HTERT RPE-1 (cell line): Measurements from ENCODE around the gene FOXL2.
"Not testable (repeated sequence)": the region's sequence is repeated elsewhere in the genome, so short reads cannot be mapped to it uniquely, and the experiment has no call there.

Experiments used
- in situ Hi-C: fragments of 300-500 bp; cut with MboI; formaldehyde crosslinking; loops from 4 replicates; pipeline ENCODE4 v1.14.3; 2020; ENCODE audit warnings: low sequenced_read_pairs

FOXL2 gene

DNA sequence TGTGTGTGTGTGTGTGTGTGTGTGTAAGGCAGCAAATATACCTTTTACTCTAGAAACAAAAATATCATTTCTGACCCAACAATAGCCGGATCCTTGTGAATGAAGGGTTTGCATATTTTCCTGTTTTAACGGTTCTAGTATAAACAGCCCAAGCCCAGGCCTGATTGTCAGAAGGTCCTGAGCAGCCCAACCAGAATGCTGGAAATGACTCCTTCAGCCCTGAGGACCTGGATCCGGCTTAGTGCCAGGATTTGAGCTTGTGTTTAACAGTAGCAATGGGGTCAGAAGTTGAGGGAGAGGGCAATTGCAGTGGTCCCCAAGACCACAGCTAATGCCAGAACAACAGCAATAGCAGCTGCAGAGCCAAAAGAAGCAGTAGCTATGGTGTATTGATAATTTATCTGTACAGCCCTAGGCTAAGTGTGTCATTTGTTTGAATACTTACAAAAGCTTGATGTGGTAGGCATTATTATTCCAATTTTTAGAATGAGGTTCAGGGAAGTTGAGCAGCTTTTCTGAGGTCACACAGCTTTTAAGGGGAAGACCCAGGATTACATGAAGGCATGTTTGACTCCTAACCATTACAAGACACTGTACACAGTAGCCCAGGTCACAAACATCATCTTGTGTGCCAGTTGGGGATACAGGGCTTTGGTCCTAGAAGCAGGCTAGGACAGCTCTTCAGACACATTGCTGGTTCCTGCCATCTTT is 12.8 kb downstream of the FOXL2 start:
- in situ Hi-C loops: no loop called here

DNA sequence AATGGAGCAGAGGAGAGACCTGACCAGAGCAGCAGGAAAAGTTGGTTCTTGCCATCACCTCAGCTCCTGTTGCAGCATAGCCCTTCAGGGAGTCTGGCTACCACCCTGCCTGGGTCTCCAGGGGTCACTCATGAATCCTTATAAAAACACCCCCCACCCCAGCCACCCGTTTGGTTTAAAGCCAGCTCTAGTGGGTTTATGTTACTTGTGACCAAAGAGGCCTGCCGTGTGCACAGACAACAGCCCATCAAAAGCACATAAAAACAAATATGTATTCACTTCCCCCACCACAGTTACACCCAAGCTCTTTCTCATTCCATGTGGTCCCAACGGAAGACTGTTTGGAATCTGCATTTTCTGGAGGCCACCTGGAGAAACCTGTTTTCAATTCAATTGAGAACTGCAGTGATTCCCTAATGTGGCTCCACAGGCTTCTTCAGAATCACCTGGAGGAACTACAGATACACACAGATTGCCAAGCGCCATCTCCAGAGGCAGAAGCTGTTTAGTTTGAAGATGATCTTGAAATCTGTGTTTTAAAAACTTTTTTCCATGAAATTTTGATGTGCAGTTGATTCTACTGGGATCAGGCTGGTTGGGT is 13.8 kb downstream of the FOXL2 start:
- in situ Hi-C loops: no loop called here

- in situ Hi-C loops: no loop called here
Observed at GRCh38 chr3:138928727-138929372, 18.1 kb downstream of the FOXL2 start.

DNA sequence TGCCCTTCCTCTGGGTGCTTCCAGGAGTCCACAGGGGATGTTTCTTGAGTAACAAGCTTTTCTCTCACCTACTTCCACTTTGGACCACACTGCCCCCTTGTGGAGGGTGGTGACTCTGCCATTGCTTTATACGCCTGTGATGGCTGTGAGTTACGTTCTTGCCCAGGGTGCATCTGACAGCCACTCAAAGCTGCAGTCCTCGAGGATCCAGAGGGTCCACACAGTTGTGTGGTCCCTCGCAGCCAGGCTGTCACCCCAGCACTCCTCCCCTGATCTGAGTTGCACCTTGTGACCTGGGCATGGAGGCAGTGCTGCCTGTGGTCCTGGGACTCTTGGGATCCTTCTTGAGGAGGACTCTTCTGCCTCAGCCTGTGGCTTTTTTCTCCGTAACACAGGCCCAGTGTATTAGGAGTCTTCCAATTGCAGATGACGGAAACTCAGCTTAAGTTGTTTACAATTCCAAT is 23.4 kb downstream of the FOXL2 start:
- in situ Hi-C loops: no loop called here

DNA sequence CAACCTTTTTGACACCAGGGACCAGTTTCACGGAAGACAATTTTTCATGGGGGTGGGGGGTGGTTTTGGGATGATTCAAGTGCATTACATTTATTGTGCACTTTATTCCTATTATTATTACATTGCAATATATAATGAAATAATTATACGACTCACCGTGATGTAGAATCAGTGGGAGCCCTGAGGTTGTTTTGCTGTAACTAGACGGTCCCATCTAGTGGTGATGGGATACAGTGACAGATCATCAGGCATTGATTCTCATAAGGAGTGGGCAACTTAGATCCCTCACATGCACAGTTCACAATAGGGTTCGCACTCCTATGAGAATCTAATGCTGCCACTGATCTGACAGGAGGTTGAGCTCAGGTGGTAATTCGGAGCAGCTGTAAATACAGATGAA is 24.5 kb downstream of the FOXL2 start:
- in situ Hi-C loops: not testable (repeated sequence)

DNA sequence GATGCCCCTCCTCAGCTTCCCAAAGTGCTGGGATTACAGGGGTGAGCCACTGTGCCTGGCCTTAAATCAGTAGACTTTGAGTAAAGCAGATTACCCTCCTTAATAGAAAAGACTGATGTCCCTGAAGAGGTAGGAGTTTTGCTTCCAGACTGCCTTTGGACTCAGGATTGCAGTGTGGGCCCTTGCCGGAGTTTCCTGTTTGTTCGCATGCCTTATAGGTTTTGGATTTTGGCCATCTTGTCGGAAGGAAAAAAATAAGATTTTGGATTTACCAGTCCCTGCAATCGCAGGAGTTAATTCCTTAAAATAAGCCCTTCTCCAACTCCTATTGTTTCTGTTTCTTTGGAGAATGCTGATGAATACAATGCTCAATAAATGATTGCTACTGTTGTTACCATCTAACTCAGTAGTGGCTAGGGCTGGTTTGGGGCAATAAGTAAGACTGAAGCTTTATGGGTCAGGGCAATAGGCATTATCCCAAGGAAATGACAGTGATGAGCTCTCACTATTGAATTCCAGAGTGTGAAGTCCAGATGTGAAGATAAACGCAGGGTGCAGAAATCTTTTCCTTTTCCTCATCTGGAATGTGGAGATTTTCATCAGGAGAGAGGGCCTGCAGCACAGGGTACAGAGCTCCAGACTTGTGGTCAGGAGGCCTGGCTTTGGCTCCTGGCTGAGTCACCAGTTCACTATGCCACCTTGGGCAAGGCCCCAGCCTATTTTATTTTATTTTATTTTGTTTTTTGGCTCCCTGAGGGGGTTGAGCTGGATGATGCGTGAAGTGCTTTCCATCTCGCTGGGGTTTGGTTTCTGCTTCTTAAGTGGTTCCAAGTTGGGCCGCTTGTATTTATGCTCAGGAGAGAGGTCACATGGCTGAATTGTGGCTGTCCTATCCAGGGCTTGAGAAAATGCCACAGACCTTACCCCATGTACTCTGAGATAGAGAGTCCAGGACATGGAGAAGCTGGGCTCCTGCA is 25.3 kb downstream of the FOXL2 start:
- in situ Hi-C loops: no loop called here

DNA sequence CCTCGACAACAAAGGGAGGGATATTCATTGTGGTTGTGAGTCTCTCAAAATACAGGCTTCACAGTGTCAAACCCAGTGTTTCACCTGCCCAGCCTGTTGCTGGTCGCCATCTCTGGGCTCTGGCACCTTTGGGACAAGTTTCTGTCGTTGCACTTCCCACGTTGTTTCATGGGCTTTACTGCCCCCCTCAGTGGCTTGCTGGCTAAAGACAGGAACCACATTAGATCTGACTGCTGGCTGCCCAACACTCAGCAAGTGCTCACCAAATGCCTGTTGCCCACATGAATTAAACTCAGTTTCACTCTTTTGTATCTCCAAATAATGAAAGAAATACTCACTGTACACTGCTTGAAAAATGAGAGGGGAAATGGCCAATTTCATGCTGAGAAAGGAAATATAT is 27.6 kb downstream of the FOXL2 start:
- in situ Hi-C loops: no loop called here

- in situ Hi-C loops: no loop called here
Observed at GRCh38 chr3:138916824-138917223, 30.1 kb downstream of the FOXL2 start.

GRCh38 chr3:138915503-138916498 is 31.1 kb downstream of the FOXL2 start:
- in situ Hi-C loops: no loop called here

- in situ Hi-C loops: no loop called here
Observed at GRCh38 chr3:138914870-138915502, 32.0 kb downstream of the FOXL2 start.

- in situ Hi-C loops: no loop called here
Observed at GRCh38 chr3:138913766-138914165, 33.2 kb downstream of the FOXL2 start.

- in situ Hi-C loops: no loop called here
Observed at GRCh38 chr3:138912237-138912636, 34.7 kb downstream of the FOXL2 start.

DNA sequence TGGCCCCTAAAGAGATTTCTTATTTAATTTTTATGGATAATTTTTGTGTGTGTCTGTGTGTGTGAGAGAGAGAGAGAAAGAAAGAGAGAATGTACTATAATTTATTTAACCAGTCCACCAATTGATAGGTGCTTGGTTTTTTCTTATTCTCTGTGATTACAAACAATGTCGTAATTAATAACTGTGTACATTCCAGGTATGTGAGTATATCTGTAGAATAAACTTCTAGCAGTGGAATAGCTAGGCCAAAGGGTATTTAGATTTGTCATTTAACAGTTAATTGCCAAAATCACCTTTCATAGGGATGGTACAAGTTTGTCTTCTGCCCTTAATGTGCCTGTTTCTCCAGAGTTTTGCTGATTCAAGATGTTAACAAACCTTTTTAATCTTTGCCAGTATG is 35.3 kb downstream of the FOXL2 start:
- in situ Hi-C loops: no loop called here

- in situ Hi-C loops: no loop called here
Observed at GRCh38 chr3:138909904-138910303, 37.0 kb downstream of the FOXL2 start.

DNA sequence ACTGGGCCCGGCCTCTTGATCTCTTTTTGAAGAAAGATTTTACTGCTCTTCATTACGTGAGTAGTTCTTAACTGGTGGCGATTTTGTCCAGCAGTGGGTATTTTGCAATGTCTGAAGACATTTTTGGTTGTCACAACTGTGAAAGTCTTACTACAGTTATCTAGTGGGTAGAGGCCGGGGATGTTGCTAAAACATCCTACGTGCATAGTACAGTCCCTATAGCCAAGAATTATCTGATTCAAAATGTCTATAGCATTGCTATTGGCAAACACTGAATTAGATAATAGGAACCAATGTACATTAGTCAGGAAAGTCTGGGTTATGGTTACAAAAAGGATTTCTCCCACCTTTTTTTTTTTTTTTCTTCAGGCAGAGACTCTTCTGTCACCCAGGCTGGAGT is 38.1 kb downstream of the FOXL2 start:
- in situ Hi-C loops: no loop called here

- in situ Hi-C loops: no loop called here
Observed at GRCh38 chr3:138907539-138907938, 39.4 kb downstream of the FOXL2 start.

- in situ Hi-C loops: no loop called here
Observed at GRCh38 chr3:138902171-138902570, 44.8 kb downstream of the FOXL2 start.

DNA sequence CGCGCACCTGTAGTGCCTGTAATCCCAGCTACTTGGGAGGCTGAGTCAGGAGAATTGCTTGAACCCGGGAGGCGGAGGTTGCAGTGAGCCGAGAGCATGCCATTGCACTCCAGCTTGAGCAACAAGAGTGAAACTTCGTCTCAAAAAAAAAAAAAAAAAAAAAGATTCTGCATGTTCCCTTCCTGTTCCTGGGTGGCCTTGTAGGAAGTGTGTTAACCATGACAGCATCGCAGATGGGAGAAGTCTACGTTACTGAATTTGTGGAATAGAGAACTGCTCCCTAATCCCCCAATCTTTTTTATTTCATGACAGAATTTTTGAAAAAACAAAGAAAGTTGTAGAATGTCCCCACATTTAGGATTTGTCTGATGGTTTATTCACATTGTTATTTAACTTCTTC is 45.4 kb downstream of the FOXL2 start:
- in situ Hi-C loops: no loop called here

DNA sequence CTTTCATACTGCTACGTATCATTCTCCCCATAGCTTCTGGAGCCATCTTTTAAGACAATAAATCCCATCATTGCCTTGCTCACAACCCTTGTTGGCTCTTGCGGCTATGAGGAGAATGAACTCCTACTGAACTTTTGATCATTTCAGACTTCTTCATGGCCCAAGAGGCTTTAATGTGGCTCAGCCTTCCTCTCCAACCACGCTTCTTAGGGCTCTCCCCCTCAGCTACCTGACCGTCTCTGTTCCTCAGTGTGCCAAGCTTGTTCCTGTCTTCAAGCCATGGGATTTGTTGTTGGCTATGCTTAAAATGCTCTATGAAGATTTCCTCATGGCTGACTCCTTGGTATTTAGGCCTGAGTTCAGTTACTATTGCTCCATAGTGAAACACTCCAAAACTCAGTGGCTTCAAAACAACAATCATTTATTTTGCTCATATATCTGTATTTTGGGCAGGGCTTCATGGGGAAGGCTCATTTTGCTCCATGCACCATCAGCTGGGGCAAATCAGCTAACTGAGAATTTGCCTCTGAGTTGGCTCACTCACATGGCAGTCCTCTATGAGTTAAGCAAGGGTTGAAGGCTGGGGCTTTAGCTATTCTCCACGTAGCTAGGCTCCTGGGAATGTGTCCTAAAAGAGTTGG is 47.5 kb downstream of the FOXL2 start:
- in situ Hi-C loops: no loop called here
